H9 (cell line): ENCODE measurements around the gene CAMK2B. TPM values are rescaled to one million over a fixed set of nuclear protein-coding genes. Genes with fewer than 3 reads are reported as not detected.

Experiments used
- DNase-seq: peaks from one replicate; pipeline ENCODE4 v3.0.0-alpha.2; 2017
- H2AFZ ChIP-seq: one replicate; pipeline ENCODE4 v1.6.1; 2013; ENCODE audit warnings: mild to moderate bottlenecking, low read length, control low read depth, moderate library complexity
- H2AK5ac ChIP-seq: 2 replicates; pipeline ENCODE4 v1.6.1; 2013; ENCODE audit warnings: low read length, control low read depth, mixed read lengths; ENCODE audit not compliant: insufficient read length
- H2BK120ac ChIP-seq: one replicate; pipeline ENCODE4 v1.6.1; 2013; ENCODE audit warnings: low read depth, mild to moderate bottlenecking, low read length, control low read depth, inconsistent platforms; ENCODE audit not compliant: poor library complexity, severe bottlenecking
- H2BK12ac ChIP-seq: 2 replicates; pipeline ENCODE4 v1.6.1; 2013; ENCODE audit warnings: low read length, control low read depth, mixed read lengths, low read depth; ENCODE audit not compliant: insufficient read length
- H2BK15ac ChIP-seq: 2 replicates; pipeline ENCODE4 v1.6.1; 2013; ENCODE audit warnings: low read depth, low read length, control low read depth
- H2BK20ac ChIP-seq: one replicate; pipeline ENCODE4 v1.6.1; 2013; ENCODE audit warnings: low read depth, mild to moderate bottlenecking, low read length, control low read depth, inconsistent platforms; ENCODE audit not compliant: poor library complexity, severe bottlenecking
- H2BK5ac ChIP-seq: 2 replicates; pipeline ENCODE4 v1.6.1; 2013; ENCODE audit warnings: low read length, control low read depth, mixed read lengths; ENCODE audit not compliant: insufficient read length
- H3K14ac ChIP-seq: 2 replicates; pipeline ENCODE4 v1.6.1; 2013; ENCODE audit warnings: low read length, control low read depth; ENCODE audit not compliant: insufficient read depth
- H3K18ac ChIP-seq: 2 replicates; pipeline ENCODE4 v1.6.1; 2013; ENCODE audit warnings: low read depth, mild to moderate bottlenecking, mixed read lengths, low read length, control low read depth; ENCODE audit not compliant: insufficient read length
- H3K23ac ChIP-seq: 2 replicates; pipeline ENCODE4 v1.6.1; 2013; ENCODE audit warnings: low read length, control low read depth, mixed read lengths, low read depth; ENCODE audit not compliant: insufficient read length
- H3K23me2 ChIP-seq: 2 replicates; pipeline ENCODE4 v1.6.1; 2013; ENCODE audit warnings: low read depth, mild to moderate bottlenecking, mixed read lengths, low read length, control low read depth; ENCODE audit not compliant: insufficient read length, poor library complexity, severe bottlenecking
- H3K27ac ChIP-seq: 2 replicates; pipeline ENCODE4 v1.5.1; 2013; ENCODE audit warnings: low read length, control low read depth, mixed read lengths, low read depth; ENCODE audit not compliant: insufficient read length
- H3K27me3 ChIP-seq: 2 replicates; pipeline ENCODE4 v1.6.1; 2013; ENCODE audit warnings: low read length, control low read depth, inconsistent platforms; ENCODE audit not compliant: insufficient read depth
- H3K4ac ChIP-seq: 2 replicates; pipeline ENCODE4 v1.6.1; 2013; ENCODE audit warnings: low read depth, mild to moderate bottlenecking, control low read depth, inconsistent platforms, low read length, moderate library complexity
- H3K4me1 ChIP-seq: 2 replicates; pipeline ENCODE4 v1.6.1; 2013; ENCODE audit warnings: low read length, control low read depth, inconsistent platforms; ENCODE audit not compliant: insufficient read depth
- H3K4me2 ChIP-seq: 2 replicates; pipeline ENCODE4 v1.6.1; 2013; ENCODE audit warnings: low read length, control low read depth, mixed read lengths; ENCODE audit not compliant: insufficient read length, insufficient read depth
- H3K56ac ChIP-seq: 2 replicates; pipeline ENCODE4 v1.6.1; 2013; ENCODE audit warnings: low read depth, mild to moderate bottlenecking, mixed read lengths, low read length, control low read depth; ENCODE audit not compliant: insufficient read length
- H3K79me1 ChIP-seq: 2 replicates; pipeline ENCODE4 v1.6.1; 2013; ENCODE audit warnings: low read depth, mild to moderate bottlenecking, moderate library complexity, low read length, control low read depth, inconsistent platforms; ENCODE audit not compliant: insufficient read depth, poor library complexity, severe bottlenecking
- H3K79me2 ChIP-seq: 2 replicates; pipeline ENCODE4 v1.6.1; 2013; ENCODE audit warnings: low read length, control low read depth, inconsistent platforms; ENCODE audit not compliant: insufficient read depth
- H3K9ac ChIP-seq: 2 replicates; pipeline ENCODE4 v1.6.1; 2013; ENCODE audit warnings: low read length, control low read depth, mixed read lengths; ENCODE audit not compliant: insufficient read length; ENCODE audit errors: extremely low read depth
- H3K9me3 ChIP-seq: one replicate; pipeline ENCODE4 v1.6.1; 2013; ENCODE audit warnings: low read depth, low read length, inconsistent platforms; ENCODE audit not compliant: control insufficient read depth
- H3T11ph ChIP-seq: one replicate; pipeline ENCODE4 v1.6.1; 2013; ENCODE audit warnings: mild to moderate bottlenecking, low read length, control low read depth, inconsistent platforms
- H4K20me1 ChIP-seq: one replicate; pipeline ENCODE4 v1.6.1; 2013; ENCODE audit not compliant: control insufficient read depth, insufficient read length, insufficient read depth
- H4K5ac ChIP-seq: 2 replicates; pipeline ENCODE4 v1.6.1; 2013; ENCODE audit warnings: low read depth, mild to moderate bottlenecking, mixed read lengths, low read length, control low read depth; ENCODE audit not compliant: insufficient read length
- H4K8ac ChIP-seq: replicated peaks from 2 replicates; pipeline ENCODE4 v1.6.1; 2013; ENCODE audit warnings: low read length, control low read depth, mixed read lengths, low read depth; ENCODE audit not compliant: insufficient read length
- H4K91ac ChIP-seq: 2 replicates; pipeline ENCODE4 v1.6.1; 2013; ENCODE audit warnings: low read depth, mild to moderate bottlenecking, moderate library complexity, mixed read lengths, low read length, control low read depth; ENCODE audit not compliant: insufficient read length
- H3K27ac Mint-ChIP-seq, 3 experiments: 2 replicates in 2 of 3; 3 replicates in 1 of 3; pipeline ENCODE4 v1.8.0; 2020 to 2021; ENCODE audit warnings: mixed read lengths in 3 of 3, mild to moderate bottlenecking in 1 of 3, moderate library complexity in 1 of 3
- H3K27me3 Mint-ChIP-seq: 2 replicates; pipeline ENCODE4 v1.8.0; 2021; ENCODE audit warnings: low read depth, mild to moderate bottlenecking, moderate library complexity, mixed read lengths
- H3K36me3 Mint-ChIP-seq, 3 experiments: 2 replicates in 2 of 3; 3 replicates in 1 of 3; pipeline ENCODE4 v1.8.0; 2020 to 2021; ENCODE audit warnings: low read depth in 3 of 3, mixed read lengths in 3 of 3; ENCODE audit not compliant: insufficient read depth in 1 of 3
- H3K4me1 Mint-ChIP-seq, 2 experiments: 2 replicates each; pipeline ENCODE4 v1.8.0; 2020; ENCODE audit warnings: mixed read lengths in 2 of 2
- H3K4me3 Mint-ChIP-seq, 2 experiments: 2 replicates in 1 of 2; 3 replicates in 1 of 2; pipeline ENCODE4 v1.8.0; 2020 to 2021; ENCODE audit warnings: mild to moderate bottlenecking in 2 of 2, mixed read lengths in 2 of 2, moderate library complexity in 1 of 2
- H3K9me3 Mint-ChIP-seq, 2 experiments: 2 replicates in 1 of 2; 3 replicates in 1 of 2; pipeline ENCODE4 v1.8.0; 2020; ENCODE audit warnings: mild to moderate bottlenecking in 2 of 2, mixed read lengths in 2 of 2, moderate library complexity in 1 of 2
- CTCF ChIP-seq: fragments of 200-600 bp; sonication (generic); conservative IDR thresholded peaks from 3 replicates; pipeline ENCODE4 v1.8.0; 2021; ENCODE audit warnings: antibody characterized with exemption, mild to moderate bottlenecking
- WGBS: extraction: QIAGEN DNeasy Blood & Tissue Kit; methylation state at CpG from one replicate; pipeline ENCODE4 v1.1.7; 2013; ENCODE audit warnings: missing lambda C conversion rate, low lambda C conversion rate, mixed read lengths; ENCODE audit not compliant: insufficient read length; ENCODE audit errors: extremely low coverage; 5-methylcytosine and 5-hydroxymethylcytosine counted together
- total RNA-seq: library from RNA; stranded (reverse); gene quantifications from 2 replicates; pipeline ENCODE4 v1.2.1, GENCODE V29; 2021

Gene CAMK2B
- total RNA-seq, 1 experiment from 2014 or later: 0.17 TPM

DNA sequence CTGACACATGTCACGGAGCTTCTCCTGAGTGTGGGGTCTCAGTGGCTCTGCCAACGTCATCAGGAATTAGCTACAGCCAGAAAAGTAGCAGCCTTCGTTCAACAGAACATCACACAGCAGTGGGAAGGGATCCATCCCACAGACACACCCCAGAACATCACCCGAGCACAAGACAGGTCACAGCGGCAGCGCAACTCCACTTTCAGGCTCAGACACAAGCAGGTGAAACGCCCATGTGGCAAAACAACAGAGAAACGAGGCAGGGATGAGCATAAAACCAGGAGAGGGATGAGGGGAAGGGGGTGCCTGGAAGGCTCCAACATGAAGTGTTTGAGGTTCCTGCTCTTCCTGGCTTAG is 44.8 kb downstream of the CAMK2B start:
- no CpG with 5 or more reads among the region's 8 CpGs for WGBS
- H3K79me2 ChIP-seq: no peaks in the 10 kb centered on the region
- H3K4ac ChIP-seq: no peak overlapping the region
- H2BK20ac ChIP-seq: no peak overlapping the region
- H3K27me3 Mint-ChIP-seq: peaks cover 35% of the 10 kb centered on the region
- no peak overlapping the region for H3K56ac ChIP-seq
- no peak overlapping the region for H4K5ac ChIP-seq
- H2AFZ ChIP-seq: no peak overlapping the region
- H3K9me3 ChIP-seq: no peaks in the 10 kb centered on the region
- TF ChIP-seq CTCF: no peak
- no peak overlapping the region for H3K27ac Mint-ChIP-seq
- no peak overlapping the region for H2BK5ac ChIP-seq
- no peaks in the 10 kb centered on the region for H3K79me1 ChIP-seq
- H3K18ac ChIP-seq: no peak overlapping the region
- no peak overlapping the region for H2BK12ac ChIP-seq
- H3K23me2 ChIP-seq: no peaks in the 10 kb centered on the region
- H3T11ph ChIP-seq: no peak overlapping the region
- no peak overlapping the region for H2BK15ac ChIP-seq
- no peak overlapping the region for H2AK5ac ChIP-seq
- no peak overlapping the region for H3K4me3 Mint-ChIP-seq
- DNase-seq: peak; percentile 17
- no peak overlapping the region for H2BK120ac ChIP-seq
- H3K23ac ChIP-seq: no peak overlapping the region
- H3K4me2 ChIP-seq: no peak overlapping the region
- no peak overlapping the region for H3K9ac ChIP-seq
- no peaks in the 10 kb centered on the region for H3K4me1 ChIP-seq
- H3K14ac ChIP-seq: no peak overlapping the region
- H3K9me3 Mint-ChIP-seq: no peaks in the 10 kb centered on the region
- no peak overlapping the region for H3K27ac ChIP-seq
- H4K91ac ChIP-seq: no peak overlapping the region
- H3K27me3 ChIP-seq: no peaks in the 10 kb centered on the region
- H4K8ac ChIP-seq: no peak overlapping the region
- H3K4me1 Mint-ChIP-seq: peaks cover 2 to 3% of the 10 kb centered on the region in 2 experiments; a peak in 3 of 4 replicates
- H4K20me1 ChIP-seq: no peaks in the 10 kb centered on the region
- H3K36me3 Mint-ChIP-seq: no peaks in the 10 kb centered on the region
